ENCODE results near the gene STAT5B.

Gene STAT5B

GRCh38 chr17:42285346-42286050 is 9.3 kb upstream of the STAT5B start:
- Histone ChIP-seq H3K27me3 (ENCODE audit: control insufficient read depth, insufficient read depth, low read length) (no peaks in the 10 kb centered on the region), H3K79me2 (no peaks in the 10 kb centered on the region), H3K4me2 (ENCODE audit: low read length) (no peak overlapping the region), H3K36me3 (ENCODE audit: control insufficient read depth, insufficient read depth, low read length) (no peaks in the 10 kb centered on the region), H3K27ac (no peak overlapping the region), H3K9ac (no peak overlapping the region), H3K9me3 (ENCODE audit: control insufficient read depth, low read length) (no peaks in the 10 kb centered on the region), H2AFZ (no peak overlapping the region), H3K4me3 (ENCODE audit: low read depth, low read length) (no peak overlapping the region), H3K4me1 (peaks cover 4% of the 10 kb centered on the region)
- no peak for TF ChIP-seq CTCF (IDR thresholded peaks at IDR 0.05)

- Histone ChIP-seq H3K9ac (no peak overlapping the region), H3K27ac (no peak overlapping the region)
- no peak for TF ChIP-seq CTCF (IDR thresholded peaks at IDR 0.05)
These were observed 8.4 kb upstream of the STAT5B start for GRCh38 chr17:42284566-42284965.

GRCh38 chr17:42284024-42284369 is 7.8 kb upstream of the STAT5B start:
- no peaks in the 10 kb centered on the region for H3K27me3 ChIP-seq (ENCODE audit: control insufficient read depth, insufficient read depth, low read length)
- H2AFZ ChIP-seq = no peak overlapping the region
- no peak overlapping the region for H3K4me2 ChIP-seq (ENCODE audit: low read length)
- H3K9ac ChIP-seq = no peak overlapping the region
- H3K27ac ChIP-seq = no peak overlapping the region
- H3K4me3 ChIP-seq (ENCODE audit: low read depth, low read length) = no peak overlapping the region
- H3K79me2 ChIP-seq = no peaks in the 10 kb centered on the region
- H3K4me1 ChIP-seq = peaks cover 4% of the 10 kb centered on the region
- no peak for TF ChIP-seq CTCF (IDR thresholded peaks at IDR 0.05)
- H3K36me3 ChIP-seq (ENCODE audit: control insufficient read depth, insufficient read depth, low read length) = no peaks in the 10 kb centered on the region
- H3K9me3 ChIP-seq (ENCODE audit: control insufficient read depth, low read length) = no peaks in the 10 kb centered on the region

More at GRCh38 chr17:42284566-42284965, 8.4 kb upstream of the STAT5B start:
- no peak overlapping the region for H3K4me2 ChIP-seq (ENCODE audit: low read length)
- H3K9me3 ChIP-seq (ENCODE audit: control insufficient read depth, low read length) = no peaks in the 10 kb centered on the region
- H3K4me1 ChIP-seq = peaks cover 4% of the 10 kb centered on the region
- no peaks in the 10 kb centered on the region for H3K79me2 ChIP-seq
- no peaks in the 10 kb centered on the region for H3K27me3 ChIP-seq (ENCODE audit: control insufficient read depth, insufficient read depth, low read length)
- no peak overlapping the region for H2AFZ ChIP-seq
- H3K4me3 ChIP-seq (ENCODE audit: low read depth, low read length) = no peak overlapping the region
- H3K36me3 ChIP-seq (ENCODE audit: control insufficient read depth, insufficient read depth, low read length) = no peaks in the 10 kb centered on the region

GRCh38 chr17:42283241-42284023 is 7.2 kb upstream of the STAT5B start:
- Histone ChIP-seq H3K9ac (no peak overlapping the region), H3K79me2 (no peaks in the 10 kb centered on the region), H3K36me3 (ENCODE audit: control insufficient read depth, insufficient read depth, low read length) (no peaks in the 10 kb centered on the region), H3K9me3 (ENCODE audit: control insufficient read depth, low read length) (no peaks in the 10 kb centered on the region), H3K4me2 (ENCODE audit: low read length) (no peak overlapping the region), H3K27me3 (ENCODE audit: control insufficient read depth, insufficient read depth, low read length) (no peaks in the 10 kb centered on the region), H3K4me3 (ENCODE audit: low read depth, low read length) (no peak overlapping the region), H3K4me1 (peaks cover 4% of the 10 kb centered on the region), H3K27ac (no peak overlapping the region), H2AFZ (peak overlapping the region; percentile 33)
- TF ChIP-seq CTCF (IDR thresholded peaks at IDR 0.05) = no peak
